Lung (tissue), 12 donors: Measurements from ENCODE around the gene TBXA2R. TPM values are rescaled to one million over a fixed set of nuclear protein-coding genes. Genes with fewer than 3 reads are reported as not detected.

Source experiments
- ATAC-seq: fragments of 200-7000 bp; cut with Tn5 transposase; one replicate; pipeline ENCODE4 v1.9.1; 2020; ENCODE audit warnings: moderate number of reproducible peaks; ENCODE audit not compliant: insufficient read depth, low FRiP score
- DNase-seq, 3 donors: peaks; one replicate each; pipeline ENCODE4 v3.0.0-alpha.2; 2013 to 2017
- H3K27ac ChIP-seq, 2 donors: one replicate each; pipeline ENCODE4 v1.5.1; 2013; ENCODE audit warnings: mild to moderate bottlenecking in 2 of 2, moderate library complexity in 2 of 2, control low read depth in 1 of 2, inconsistent platforms in 1 of 2, low read depth in 1 of 2, low read length in 1 of 2
- H3K27me3 ChIP-seq, 3 donors: one replicate each; pipeline ENCODE4 v1.5.1; 2013; ENCODE audit warnings: low read length in 2 of 3; ENCODE audit not compliant: control insufficient read depth in 3 of 3, insufficient read depth in 3 of 3
- H3K36me3 ChIP-seq, 4 donors: one replicate each; pipeline ENCODE4 v1.5.1; 2013; ENCODE audit warnings: low read length in 4 of 4, mild to moderate bottlenecking in 1 of 4, moderate library complexity in 1 of 4; ENCODE audit not compliant: control insufficient read depth in 4 of 4, insufficient read depth in 4 of 4
- H3K4me1 ChIP-seq, 5 donors: one replicate each; pipeline ENCODE4 v1.5.1; 2013; ENCODE audit warnings: low read length in 5 of 5, mild to moderate bottlenecking in 2 of 5, moderate library complexity in 1 of 5; ENCODE audit not compliant: control insufficient read depth in 5 of 5, insufficient read depth in 5 of 5
- H3K4me3 ChIP-seq: one replicate; pipeline ENCODE4 v1.5.1; 2013; ENCODE audit warnings: mild to moderate bottlenecking, control low read depth, moderate library complexity
- H3K9ac ChIP-seq, 2 donors: one replicate each; pipeline ENCODE4 v1.5.1; 2013; ENCODE audit warnings: low read length in 2 of 2, control low read depth in 1 of 2; ENCODE audit not compliant: insufficient read depth in 1 of 2
- H3K9me3 ChIP-seq, 4 donors: one replicate each; pipeline ENCODE4 v1.5.1; 2013; ENCODE audit warnings: low read length in 3 of 4, mild to moderate bottlenecking in 1 of 4, moderate library complexity in 1 of 4; ENCODE audit not compliant: control insufficient read depth in 4 of 4, insufficient read depth in 3 of 4
- WGBS, 2 donors: extraction: QIAGEN DNeasy Blood & Tissue Kit; methylation state at CpG; one replicate each; pipeline ENCODE4 v1.1.7; 2013; 5-methylcytosine and 5-hydroxymethylcytosine counted together
- polyA plus RNA-seq, 2 donors: library from polyadenylated mRNA; stranded (reverse); fragments of 200-250 nt; gene quantifications; one replicate each; pipeline ENCODE4 v1.2.1, GENCODE V29; 2013
- total RNA-seq, 2 donors: library from RNA; depleted of rRNA in 1 of 2; stranded (reverse); fragments of >200 nt in 1 of 2; gene quantifications; one replicate each; pipeline ENCODE4 v1.2.1, GENCODE V29; 2014 to 2021
- TF ChIP-seq, protein P1 (sequence below): IDR thresholded peaks from 2 replicates; pipeline ENCODE4 v1.5.1; 2012; ENCODE audit warnings: mild to moderate bottlenecking; ENCODE audit errors: control extremely low read depth, extremely low read depth
- donor health status: control.
- donor health status: control.
- donor health status: Bipolar disorder and iron deficiency.
- donor health status: healthy.
- donor health status: DM: yes; HTN: yes; CAD: no.

TBXA2R gene
- total and polyA plus RNA-seq, 4 donors, result 2.5 to 7.6 (median 3.5) TPM

GRCh38 chr19:3608079-3608641, 1.5 kb upstream of the TBXA2R start:
- Histone ChIP-seq H3K36me3 (peaks cover 4 to 27% (median 11%) of the 10 kb centered on the region in 4 donors), H3K27ac (peak overlapping the region; percentile 59 to 69), H3K9ac (no peak overlapping the region), H3K4me1 (peaks cover 0 to 40% (median 12%) of the 10 kb centered on the region in 5 donors), H3K27me3 (peaks cover 0 to 15% (median 0%) of the 10 kb centered on the region in 3 donors), H3K4me3 (no peak overlapping the region), H3K9me3 (peaks cover 0 to 3% (median 0%) of the 10 kb centered on the region in 4 donors)
- no peak for ATAC-seq
- TF ChIP-seq, protein P1, sequence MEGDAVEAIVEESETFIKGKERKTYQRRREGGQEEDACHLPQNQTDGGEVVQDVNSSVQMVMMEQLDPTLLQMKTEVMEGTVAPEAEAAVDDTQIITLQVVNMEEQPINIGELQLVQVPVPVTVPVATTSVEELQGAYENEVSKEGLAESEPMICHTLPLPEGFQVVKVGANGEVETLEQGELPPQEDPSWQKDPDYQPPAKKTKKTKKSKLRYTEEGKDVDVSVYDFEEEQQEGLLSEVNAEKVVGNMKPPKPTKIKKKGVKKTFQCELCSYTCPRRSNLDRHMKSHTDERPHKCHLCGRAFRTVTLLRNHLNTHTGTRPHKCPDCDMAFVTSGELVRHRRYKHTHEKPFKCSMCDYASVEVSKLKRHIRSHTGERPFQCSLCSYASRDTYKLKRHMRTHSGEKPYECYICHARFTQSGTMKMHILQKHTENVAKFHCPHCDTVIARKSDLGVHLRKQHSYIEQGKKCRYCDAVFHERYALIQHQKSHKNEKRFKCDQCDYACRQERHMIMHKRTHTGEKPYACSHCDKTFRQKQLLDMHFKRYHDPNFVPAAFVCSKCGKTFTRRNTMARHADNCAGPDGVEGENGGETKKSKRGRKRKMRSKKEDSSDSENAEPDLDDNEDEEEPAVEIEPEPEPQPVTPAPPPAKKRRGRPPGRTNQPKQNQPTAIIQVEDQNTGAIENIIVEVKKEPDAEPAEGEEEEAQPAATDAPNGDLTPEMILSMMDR, result no peak
- no peak for DNase-seq
- WGBS, 2 donors, result 17 to 39% methylated on average over 3 of the region's 3 CpGs

DNA sequence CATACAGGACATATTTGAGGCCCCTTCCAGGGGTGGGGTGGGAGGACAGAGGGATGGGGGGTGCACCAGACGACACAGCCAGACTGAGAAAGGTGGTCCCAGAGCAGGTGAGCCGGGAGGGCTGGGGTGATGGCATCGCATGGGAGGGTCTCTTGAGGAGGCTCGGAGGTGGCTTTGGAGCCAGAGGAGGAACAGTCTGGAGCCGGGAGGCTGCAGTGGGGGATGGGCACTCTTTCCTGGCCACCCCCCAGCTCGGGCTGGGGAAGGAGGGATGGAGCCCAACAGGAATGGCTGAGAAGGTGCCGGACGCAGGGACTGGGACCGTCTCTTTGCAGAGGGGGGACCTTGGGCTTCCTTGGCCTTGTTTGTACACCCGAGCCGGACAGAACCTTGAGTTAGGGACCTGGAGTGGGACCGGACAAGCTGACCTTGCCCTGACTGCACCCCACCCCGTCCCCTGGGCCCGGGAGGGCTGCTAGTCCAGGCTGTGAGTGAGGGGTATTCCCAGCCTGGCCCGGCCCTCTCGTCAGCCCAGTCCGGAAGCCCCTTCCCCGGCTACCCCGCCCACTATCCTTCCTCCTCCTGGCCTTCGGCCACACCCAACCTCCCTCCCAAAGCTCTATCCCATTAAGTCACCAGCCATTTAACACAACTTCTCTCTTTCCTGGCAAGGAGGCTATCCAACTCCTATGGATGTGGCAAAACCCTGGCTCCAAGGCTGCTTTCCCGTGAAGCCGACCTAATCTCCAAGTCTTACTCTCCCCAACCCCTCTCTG, 816 bp upstream of the TBXA2R start:
- Histone ChIP-seq H3K4me1 (peaks cover 0 to 40% (median 11%) of the 10 kb centered on the region in 5 donors), H3K9me3 (peaks cover 0 to 3% (median 0%) of the 10 kb centered on the region in 4 donors), H3K4me3 (no peak overlapping the region), H3K27me3 (peaks cover 0 to 15% (median 0%) of the 10 kb centered on the region in 3 donors), H3K9ac (no peak overlapping the region), H3K36me3 (peaks cover 4 to 21% (median 9%) of the 10 kb centered on the region in 4 donors), H3K27ac (peak overlapping the region; percentile 81 to 84)
- DNase-seq (peak; percentile 47 to 71 (median 58)), ATAC-seq (no peak)
- 18 to 20% methylated on average over 21 to 22 of the region's 22 CpGs for WGBS, 2 donors
- TF ChIP-seq, protein P1, result no peak

DNA sequence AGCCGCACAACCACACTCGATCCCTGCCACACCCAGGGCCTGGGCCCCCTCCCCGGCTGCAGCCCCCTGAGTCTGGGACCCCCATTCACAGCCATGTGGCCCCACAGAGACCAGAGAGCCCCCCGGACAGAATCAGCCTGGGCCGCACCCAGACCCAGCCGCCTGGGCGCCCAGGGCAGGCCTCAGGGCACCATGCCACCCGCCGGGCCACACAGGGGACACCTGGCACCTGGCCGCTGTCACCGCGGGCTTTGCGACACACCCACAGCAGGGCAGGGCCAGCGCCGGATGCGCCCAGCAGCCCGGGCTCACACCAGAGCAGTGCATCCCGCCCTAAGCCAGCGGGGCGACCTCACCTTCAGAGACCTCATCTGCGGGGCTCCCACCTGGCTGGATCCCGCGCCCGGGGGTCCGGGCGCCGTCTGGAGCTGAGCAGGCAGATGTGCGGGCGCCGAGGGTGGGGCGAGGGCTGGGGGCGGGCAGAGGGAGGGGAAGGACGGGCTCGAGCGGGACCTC, 443 bp downstream of the TBXA2R start:
- peak overlapping the region in 1 of 2 donors; percentile 40 for H3K9ac ChIP-seq
- H3K27ac ChIP-seq, result peak overlapping the region; percentile 81 to 84
- no peak for DNase-seq
- H3K4me1 ChIP-seq, result peaks cover 0 to 40% (median 11%) of the 10 kb centered on the region in 5 donors
- no peaks in the 10 kb centered on the region for H3K9me3 ChIP-seq
- H3K27me3 ChIP-seq, result peaks cover 0 to 15% (median 0%) of the 10 kb centered on the region in 3 donors
- peak overlapping the region; percentile 46 for H3K4me3 ChIP-seq
- 5% methylated on average over 30 to 35 of the region's 35 CpGs for WGBS, 2 donors
- TF ChIP-seq, protein P1, result no peak
- no peak for ATAC-seq
- peaks cover 0 to 9% (median 2%) of the 10 kb centered on the region in 4 donors for H3K36me3 ChIP-seq
